Uterus (tissue), 2 donors: ENCODE data around the gene RGS7.

Source experiments
- POLR2A ChIP-seq, 2 donors: fragments of 450-650 bp; IDR thresholded peaks; one replicate each; pipeline ENCODE4 v1.6.1; 2016; ENCODE audit warnings: antibody characterized with exemption in 2 of 2, mild to moderate bottlenecking in 1 of 2, moderate library complexity in 1 of 2
- TF ChIP-seq, protein P1 (sequence below), 4 experiments: fragments of 200-600 bp in 2 of 4; fragments of 450-650 bp in 2 of 4; sonication (generic) in 2 of 4; IDR thresholded peaks; one replicate each; pipeline ENCODE4 v1.5.1; 2016 to 2019; ENCODE audit warnings: antibody characterized with exemption in 4 of 4, mild to moderate bottlenecking in 2 of 4, moderate library complexity in 1 of 4

DNA sequence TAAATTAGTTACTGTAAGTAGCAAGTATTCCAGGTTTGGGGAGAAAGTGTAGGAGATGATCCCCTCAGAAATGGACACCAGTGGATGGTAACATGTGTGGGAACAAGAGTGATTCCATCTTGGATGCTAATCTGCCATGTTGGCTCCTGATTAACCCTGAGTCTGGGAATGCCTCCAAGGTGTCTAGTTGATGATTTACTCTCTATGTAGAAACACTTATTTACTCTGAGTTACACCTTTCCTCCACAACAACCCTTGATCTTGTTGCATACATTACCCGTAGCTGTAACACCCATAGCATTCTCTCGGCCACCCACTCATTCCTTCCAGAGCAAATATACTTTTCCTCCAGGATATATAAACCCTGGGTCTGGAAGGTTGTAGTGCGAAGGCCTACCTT is 429.2 kb downstream of the RGS7 start:
- TF ChIP-seq, protein P1, sequence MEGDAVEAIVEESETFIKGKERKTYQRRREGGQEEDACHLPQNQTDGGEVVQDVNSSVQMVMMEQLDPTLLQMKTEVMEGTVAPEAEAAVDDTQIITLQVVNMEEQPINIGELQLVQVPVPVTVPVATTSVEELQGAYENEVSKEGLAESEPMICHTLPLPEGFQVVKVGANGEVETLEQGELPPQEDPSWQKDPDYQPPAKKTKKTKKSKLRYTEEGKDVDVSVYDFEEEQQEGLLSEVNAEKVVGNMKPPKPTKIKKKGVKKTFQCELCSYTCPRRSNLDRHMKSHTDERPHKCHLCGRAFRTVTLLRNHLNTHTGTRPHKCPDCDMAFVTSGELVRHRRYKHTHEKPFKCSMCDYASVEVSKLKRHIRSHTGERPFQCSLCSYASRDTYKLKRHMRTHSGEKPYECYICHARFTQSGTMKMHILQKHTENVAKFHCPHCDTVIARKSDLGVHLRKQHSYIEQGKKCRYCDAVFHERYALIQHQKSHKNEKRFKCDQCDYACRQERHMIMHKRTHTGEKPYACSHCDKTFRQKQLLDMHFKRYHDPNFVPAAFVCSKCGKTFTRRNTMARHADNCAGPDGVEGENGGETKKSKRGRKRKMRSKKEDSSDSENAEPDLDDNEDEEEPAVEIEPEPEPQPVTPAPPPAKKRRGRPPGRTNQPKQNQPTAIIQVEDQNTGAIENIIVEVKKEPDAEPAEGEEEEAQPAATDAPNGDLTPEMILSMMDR (IDR thresholded peaks at IDR 0.05), result no peak
- no peak for TF ChIP-seq POLR2A (IDR thresholded peaks at IDR 0.05)
